ENCODE results near the gene LUZP2. TPM values are rescaled to one million over a fixed set of nuclear protein-coding genes. Genes with fewer than 3 reads are reported as not detected.

The LUZP2 gene
- total RNA-seq, 1 donor from 2014 or later, result 0.49 TPM

DNA sequence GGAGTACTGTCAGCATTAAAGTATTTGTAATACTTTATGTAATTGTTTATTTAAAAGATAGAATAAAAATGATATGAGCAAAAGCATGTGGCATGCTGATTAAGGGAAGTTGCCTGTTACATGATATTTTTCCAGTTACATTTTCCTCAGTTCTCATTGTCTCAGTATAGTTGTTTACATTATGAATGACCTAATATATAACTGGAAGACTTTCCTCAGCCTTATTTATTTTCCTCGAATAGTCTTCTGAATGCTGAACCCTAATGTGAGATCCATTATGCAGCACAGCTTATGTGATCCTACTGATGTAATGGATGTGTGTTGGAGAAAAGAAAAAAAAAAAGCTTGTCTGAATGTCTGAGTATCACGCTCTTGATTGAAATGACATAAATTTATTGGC is 95.5 kb downstream of the LUZP2 start:
- Histone ChIP-seq H3K4me3 (no peak overlapping the region), H3K27me3 (no peaks in the 10 kb centered on the region), H3K27ac (no peak overlapping the region), H3K9me3 (no peaks in the 10 kb centered on the region), H3K36me3 (no peaks in the 10 kb centered on the region), H3K4me1 (no peaks in the 10 kb centered on the region)
- no peak for DNase-seq (ENCODE audit: extremely low spot score in 2 of 2)
- TF ChIP-seq POLR2AphosphoS5 (IDR thresholded peaks at IDR 0.05; ENCODE audit: insufficient read depth in 1 of 2, low read depth in 1 of 2) (no peak), POLR2A (IDR thresholded peaks at IDR 0.05) (no peak)
- TF ChIP-seq, protein P1, sequence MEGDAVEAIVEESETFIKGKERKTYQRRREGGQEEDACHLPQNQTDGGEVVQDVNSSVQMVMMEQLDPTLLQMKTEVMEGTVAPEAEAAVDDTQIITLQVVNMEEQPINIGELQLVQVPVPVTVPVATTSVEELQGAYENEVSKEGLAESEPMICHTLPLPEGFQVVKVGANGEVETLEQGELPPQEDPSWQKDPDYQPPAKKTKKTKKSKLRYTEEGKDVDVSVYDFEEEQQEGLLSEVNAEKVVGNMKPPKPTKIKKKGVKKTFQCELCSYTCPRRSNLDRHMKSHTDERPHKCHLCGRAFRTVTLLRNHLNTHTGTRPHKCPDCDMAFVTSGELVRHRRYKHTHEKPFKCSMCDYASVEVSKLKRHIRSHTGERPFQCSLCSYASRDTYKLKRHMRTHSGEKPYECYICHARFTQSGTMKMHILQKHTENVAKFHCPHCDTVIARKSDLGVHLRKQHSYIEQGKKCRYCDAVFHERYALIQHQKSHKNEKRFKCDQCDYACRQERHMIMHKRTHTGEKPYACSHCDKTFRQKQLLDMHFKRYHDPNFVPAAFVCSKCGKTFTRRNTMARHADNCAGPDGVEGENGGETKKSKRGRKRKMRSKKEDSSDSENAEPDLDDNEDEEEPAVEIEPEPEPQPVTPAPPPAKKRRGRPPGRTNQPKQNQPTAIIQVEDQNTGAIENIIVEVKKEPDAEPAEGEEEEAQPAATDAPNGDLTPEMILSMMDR (IDR thresholded peaks at IDR 0.05), result no peak
- intact Hi-C loops (cut with DNase I), result no loop called here

DNA sequence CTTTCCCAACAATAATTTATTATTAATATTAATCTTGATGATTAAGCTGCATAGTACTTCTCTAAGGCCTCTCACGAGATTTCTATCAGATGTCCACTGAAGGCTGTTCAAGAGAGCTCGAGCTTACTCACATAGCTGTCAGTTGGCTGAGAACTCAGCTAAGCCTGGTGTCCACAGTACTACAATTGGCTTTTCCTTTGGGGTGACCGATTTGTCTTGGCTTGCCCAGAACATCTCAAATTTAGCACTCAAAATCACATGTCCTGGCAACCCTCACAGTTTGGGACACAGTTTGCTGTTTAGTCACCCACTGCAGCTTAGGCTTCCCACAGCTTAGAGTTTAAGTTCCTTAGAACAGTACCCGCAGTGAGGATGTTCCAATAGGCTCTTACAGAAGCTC is 96.5 kb downstream of the LUZP2 start:
- H3K27me3 ChIP-seq, result no peaks in the 10 kb centered on the region
- intact Hi-C loops (cut with DNase I), result no loop called here
- H3K4me1 ChIP-seq, result no peaks in the 10 kb centered on the region
- no peaks in the 10 kb centered on the region for H3K36me3 ChIP-seq
- H3K27ac ChIP-seq, result no peak overlapping the region
- no peak for TF ChIP-seq POLR2AphosphoS5 (IDR thresholded peaks at IDR 0.05; ENCODE audit: insufficient read depth in 1 of 2, low read depth in 1 of 2)
- TF ChIP-seq, protein P1 (IDR thresholded peaks at IDR 0.05), result no peak
- no peak for TF ChIP-seq POLR2A (IDR thresholded peaks at IDR 0.05)
- no peaks in the 10 kb centered on the region for H3K9me3 ChIP-seq
- no peak for DNase-seq (ENCODE audit: extremely low spot score in 2 of 2)
- no peak overlapping the region for H3K4me3 ChIP-seq

DNA sequence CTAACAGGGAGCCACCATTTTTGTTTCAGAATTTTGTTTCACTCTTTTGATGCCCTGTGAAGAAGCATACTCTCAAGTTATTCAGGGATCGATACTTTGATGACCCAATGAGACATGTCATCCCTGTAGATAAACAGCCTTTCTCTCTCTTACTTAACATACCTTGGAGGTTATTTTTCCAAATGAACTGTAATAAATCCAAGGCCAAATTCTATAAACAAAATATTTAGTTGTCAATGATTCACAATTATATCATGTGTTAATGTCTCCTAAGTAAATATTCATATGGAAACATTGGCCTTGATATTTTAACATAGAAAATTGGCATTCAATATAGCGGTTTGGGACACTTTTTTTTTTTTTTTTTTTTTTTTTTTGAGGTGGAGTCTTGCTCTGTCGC is 97.5 kb downstream of the LUZP2 start:
- no peak overlapping the region for H3K27ac ChIP-seq
- intact Hi-C loops (cut with DNase I), result no loop called here
- H3K4me1 ChIP-seq, result no peaks in the 10 kb centered on the region
- no peaks in the 10 kb centered on the region for H3K9me3 ChIP-seq
- no peak overlapping the region for H3K4me3 ChIP-seq
- no peaks in the 10 kb centered on the region for H3K27me3 ChIP-seq
- H3K36me3 ChIP-seq, result no peaks in the 10 kb centered on the region
- no peak for DNase-seq (ENCODE audit: extremely low spot score in 2 of 2)
- TF ChIP-seq POLR2A (IDR thresholded peaks at IDR 0.05) (no peak), POLR2AphosphoS5 (IDR thresholded peaks at IDR 0.05; ENCODE audit: insufficient read depth in 1 of 2, low read depth in 1 of 2) (no peak)
- TF ChIP-seq, protein P1 (IDR thresholded peaks at IDR 0.05), result no peak

DNA sequence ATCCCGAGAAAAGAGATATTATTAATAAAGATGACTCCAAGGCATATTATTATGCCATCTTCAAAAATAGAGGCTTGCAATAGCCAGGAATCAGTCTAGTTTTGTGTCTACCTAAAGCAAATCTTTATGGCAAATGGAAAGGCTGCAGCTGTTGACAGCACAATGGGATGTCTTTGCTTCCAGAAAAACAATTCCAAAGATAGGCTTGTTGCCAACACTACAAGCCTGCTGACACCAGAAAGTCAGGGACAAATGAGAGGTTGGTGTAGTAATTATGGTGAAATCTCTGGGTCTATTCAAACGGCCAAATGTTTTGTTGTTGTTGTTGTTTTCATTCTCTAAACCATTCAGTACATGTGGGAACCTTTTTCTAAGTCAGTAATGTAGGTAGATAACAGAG is 101.8 kb downstream of the LUZP2 start:
- H3K4me1 ChIP-seq, result no peaks in the 10 kb centered on the region
- no peak for DNase-seq (ENCODE audit: extremely low spot score in 2 of 2)
- H3K36me3 ChIP-seq, result no peaks in the 10 kb centered on the region
- no peaks in the 10 kb centered on the region for H3K9me3 ChIP-seq
- intact Hi-C loops (cut with DNase I), result no loop called here
- TF ChIP-seq POLR2AphosphoS5 (IDR thresholded peaks at IDR 0.05; ENCODE audit: insufficient read depth in 1 of 2, low read depth in 1 of 2) (no peak), POLR2A (IDR thresholded peaks at IDR 0.05) (no peak)
- TF ChIP-seq, protein P1 (IDR thresholded peaks at IDR 0.05), result no peak
- H3K4me3 ChIP-seq, result no peak overlapping the region
- H3K27me3 ChIP-seq, result no peaks in the 10 kb centered on the region
- no peak overlapping the region for H3K27ac ChIP-seq

DNA sequence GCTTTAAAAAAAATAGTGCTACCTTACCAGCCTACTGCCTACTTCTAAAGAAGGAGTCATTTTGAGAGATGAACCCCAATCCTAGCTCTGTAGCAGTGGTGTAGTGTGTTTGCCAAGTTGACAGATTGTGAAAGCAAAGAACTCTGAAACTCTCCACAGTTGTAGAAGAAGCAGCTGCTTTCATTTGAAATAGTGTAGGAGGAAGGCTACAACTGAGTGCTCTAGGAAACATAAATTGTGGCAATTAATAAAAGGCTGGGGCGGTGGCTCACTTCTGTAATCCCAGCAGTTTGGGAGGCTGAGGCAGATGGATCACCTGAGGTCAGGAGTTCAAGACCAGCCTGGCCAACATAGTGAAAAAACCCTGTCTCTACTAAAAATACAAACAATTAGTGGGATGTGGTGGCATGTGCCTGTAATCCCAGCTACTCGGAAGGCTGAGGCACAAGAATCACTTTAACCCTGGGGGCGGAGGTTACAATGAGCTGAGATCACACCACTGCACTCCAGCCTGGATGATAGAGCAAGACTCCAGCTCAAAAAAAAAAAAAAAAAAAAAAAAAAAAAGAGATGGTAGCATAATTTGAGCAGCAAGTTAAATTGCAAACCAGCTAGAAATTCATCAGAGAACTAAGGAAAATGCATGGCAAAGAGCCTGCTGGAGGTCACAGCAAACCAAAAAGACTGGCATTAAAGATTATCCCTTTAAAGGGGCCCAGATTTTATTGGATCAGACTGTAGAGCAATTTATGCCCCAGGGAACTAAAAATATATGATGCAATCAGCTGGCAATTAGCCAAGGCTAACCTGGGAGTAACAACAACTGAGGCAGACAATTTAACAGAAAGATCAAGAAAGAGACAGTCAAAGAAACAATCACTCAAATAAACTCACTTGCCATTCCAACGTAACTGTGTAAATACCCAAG is 112.6 kb downstream of the LUZP2 start:
- Histone ChIP-seq H3K4me3 (no peak overlapping the region), H3K9me3 (no peaks in the 10 kb centered on the region), H3K27me3 (no peaks in the 10 kb centered on the region), H3K27ac (no peak overlapping the region), H3K4me1 (no peaks in the 10 kb centered on the region), H3K36me3 (no peaks in the 10 kb centered on the region)
- DNase-seq (ENCODE audit: extremely low spot score in 2 of 2), result no peak
- intact Hi-C loops (cut with DNase I), result no loop called here
- no peak for TF ChIP-seq POLR2A (IDR thresholded peaks at IDR 0.05)
- TF ChIP-seq, protein P1 (IDR thresholded peaks at IDR 0.05), result no peak
- no peak for TF ChIP-seq POLR2AphosphoS5 (IDR thresholded peaks at IDR 0.05; ENCODE audit: insufficient read depth in 1 of 2, low read depth in 1 of 2)
